Vagina (tissue), 2 donors: ENCODE results near the gene ZNF644. TPM values are rescaled to one million over a fixed set of nuclear protein-coding genes. Genes with fewer than 3 reads are reported as not detected.

Experiments used
- DNase-seq, 2 donors: peaks; one replicate each; pipeline ENCODE4 v3.0.0-alpha.2; 2017; ENCODE audit errors: extremely low spot score in 2 of 2
- H3K27ac ChIP-seq: fragments of 200-600 bp; sonication (generic); one replicate; pipeline ENCODE4 v1.5.1; 2019
- H3K27me3 ChIP-seq: fragments of 200-600 bp; sonication (generic); one replicate; pipeline ENCODE4 v1.5.1; 2019
- H3K36me3 ChIP-seq, 2 donors: fragments of 200-600 bp; sonication (generic); one replicate each; pipeline ENCODE4 v1.5.1; 2017 to 2019
- H3K4me1 ChIP-seq: fragments of 200-600 bp; sonication (generic); one replicate; pipeline ENCODE4 v1.5.1; 2019
- H3K4me3 ChIP-seq, 2 donors: fragments of 200-600 bp; sonication (generic); 1 replicate in 1 of 2; 2 replicates in 1 of 2; pipeline ENCODE4 v1.5.1; 2016 to 2019
- H3K9me3 ChIP-seq: fragments of 200-600 bp; sonication (generic); one replicate; pipeline ENCODE4 v1.5.1; 2019
- POLR2A ChIP-seq, 2 donors: fragments of 450-650 bp; IDR thresholded peaks; one replicate each; pipeline ENCODE4 v1.6.1; 2017; ENCODE audit warnings: antibody characterized with exemption in 2 of 2, mild to moderate bottlenecking in 2 of 2, moderate library complexity in 2 of 2
- POLR2AphosphoS5 ChIP-seq, 2 donors: sonication (generic); formaldehyde crosslinking; IDR thresholded peaks; one replicate each; pipeline ENCODE4 v1.9.0; 2017; ENCODE audit warnings: antibody characterized with exemption in 2 of 2, mild to moderate bottlenecking in 2 of 2, low read depth in 1 of 2; ENCODE audit not compliant: insufficient read depth in 1 of 2
- intact Hi-C: fragments of 100-400 bp; cut with DNase I; formaldehyde crosslinking; loops from one replicate; pipeline ENCODE4 v1.15.1; 2023
- total RNA-seq: library from RNA; depleted of rRNA; stranded (reverse); fragments of >200 nt; gene quantifications from one replicate; pipeline ENCODE4 v1.2.3, GENCODE V29; 2016
- TF ChIP-seq, protein P1 (sequence below), 3 experiments: fragments of 450-650 bp in 2 of 3; fragments of 200-600 bp in 1 of 3; sonication (generic) in 1 of 3; IDR thresholded peaks; one replicate each; pipeline ENCODE4 v1.5.1; 2017 to 2019; ENCODE audit warnings: antibody characterized with exemption in 3 of 3, mild to moderate bottlenecking in 2 of 3, moderate library complexity in 2 of 3

ZNF644 gene
- total RNA-seq, 1 donor from 2014 or later = 57.9 TPM

DNA sequence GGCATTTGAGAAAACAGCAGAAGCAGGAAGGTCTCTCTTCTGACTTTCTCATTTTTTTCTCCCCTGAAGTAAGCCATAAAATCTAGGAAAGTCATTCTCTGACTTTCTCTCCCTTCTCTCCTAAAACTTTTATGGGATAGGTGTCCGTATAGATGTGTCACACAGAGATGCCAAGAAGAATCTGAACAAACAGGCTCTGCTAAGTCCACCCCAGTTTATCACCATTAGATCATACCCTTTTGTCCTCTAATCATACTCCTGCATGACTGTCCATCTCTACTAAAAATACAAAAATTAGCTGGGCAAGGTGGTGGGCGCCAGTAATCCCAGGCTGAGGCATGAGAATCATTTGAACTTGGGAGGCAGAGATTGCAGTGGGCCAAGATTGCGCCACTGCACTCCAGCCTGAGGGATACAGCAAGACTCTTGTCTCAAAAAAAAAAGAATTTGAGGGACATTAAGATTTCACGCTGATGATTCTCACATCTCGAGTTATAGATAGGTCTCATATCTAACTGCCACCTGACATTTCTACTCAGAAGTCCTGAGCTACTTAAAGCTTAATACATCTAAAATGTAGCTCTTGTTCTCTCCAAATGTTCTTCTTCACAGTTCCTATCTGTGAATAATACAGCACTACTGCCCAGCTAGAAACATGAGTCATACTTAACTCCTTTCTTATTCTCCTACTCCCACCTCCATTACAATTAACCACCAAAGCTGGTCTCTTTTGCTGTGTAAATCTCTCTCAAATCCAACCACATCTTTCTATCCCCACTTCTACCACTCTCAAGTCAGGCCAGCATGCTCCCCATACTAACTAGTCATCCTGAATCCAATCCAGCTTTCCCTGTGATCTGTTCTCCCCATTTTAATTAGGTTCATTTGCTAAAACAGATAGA lies 47.7 kb downstream of the ZNF644 start:
- intact Hi-C loops = no loop called here
- H3K4me3 ChIP-seq = no peak overlapping the region
- no peak overlapping the region for H3K27ac ChIP-seq

DNA sequence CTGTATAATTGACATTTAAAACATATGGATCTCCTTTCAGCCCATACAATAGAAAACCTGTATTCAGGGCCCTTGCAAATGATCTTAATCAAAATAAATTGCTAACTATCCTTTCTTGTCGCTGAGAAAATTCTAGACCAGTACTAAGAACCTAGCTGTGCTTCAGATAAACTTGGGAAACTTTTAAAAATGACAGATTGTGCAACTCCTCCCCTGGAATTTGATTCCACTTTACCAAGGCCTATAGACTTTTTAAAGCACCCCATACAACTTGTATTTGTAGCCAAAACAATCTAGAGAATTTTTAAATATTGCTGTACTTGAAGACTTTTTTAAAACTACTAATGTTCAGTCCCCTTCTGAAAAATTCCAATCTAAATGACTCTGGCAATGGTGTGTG lies 51.6 kb downstream of the ZNF644 start:
- Histone ChIP-seq H3K27me3 (no peaks in the 10 kb centered on the region), H3K27ac (no peak overlapping the region), H3K4me3 (no peak overlapping the region), H3K9me3 (no peaks in the 10 kb centered on the region), H3K36me3 (peaks cover 0 to 9% of the 10 kb centered on the region in 2 donors), H3K4me1 (peaks cover 9% of the 10 kb centered on the region)
- intact Hi-C loops = no loop called here
- DNase-seq = no peak
- TF ChIP-seq POLR2AphosphoS5 (IDR thresholded peaks at IDR 0.05; ENCODE audit: insufficient read depth in 1 of 2, low read depth in 1 of 2) (no peak), POLR2A (IDR thresholded peaks at IDR 0.05) (no peak)
- TF ChIP-seq, protein P1, sequence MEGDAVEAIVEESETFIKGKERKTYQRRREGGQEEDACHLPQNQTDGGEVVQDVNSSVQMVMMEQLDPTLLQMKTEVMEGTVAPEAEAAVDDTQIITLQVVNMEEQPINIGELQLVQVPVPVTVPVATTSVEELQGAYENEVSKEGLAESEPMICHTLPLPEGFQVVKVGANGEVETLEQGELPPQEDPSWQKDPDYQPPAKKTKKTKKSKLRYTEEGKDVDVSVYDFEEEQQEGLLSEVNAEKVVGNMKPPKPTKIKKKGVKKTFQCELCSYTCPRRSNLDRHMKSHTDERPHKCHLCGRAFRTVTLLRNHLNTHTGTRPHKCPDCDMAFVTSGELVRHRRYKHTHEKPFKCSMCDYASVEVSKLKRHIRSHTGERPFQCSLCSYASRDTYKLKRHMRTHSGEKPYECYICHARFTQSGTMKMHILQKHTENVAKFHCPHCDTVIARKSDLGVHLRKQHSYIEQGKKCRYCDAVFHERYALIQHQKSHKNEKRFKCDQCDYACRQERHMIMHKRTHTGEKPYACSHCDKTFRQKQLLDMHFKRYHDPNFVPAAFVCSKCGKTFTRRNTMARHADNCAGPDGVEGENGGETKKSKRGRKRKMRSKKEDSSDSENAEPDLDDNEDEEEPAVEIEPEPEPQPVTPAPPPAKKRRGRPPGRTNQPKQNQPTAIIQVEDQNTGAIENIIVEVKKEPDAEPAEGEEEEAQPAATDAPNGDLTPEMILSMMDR (IDR thresholded peaks at IDR 0.05) = no peak

More for the DNA sequence above, 47.7 kb downstream of the ZNF644 start:
- no peaks in the 10 kb centered on the region for H3K27me3 ChIP-seq
- TF ChIP-seq, protein P1 (IDR thresholded peaks at IDR 0.05) = no peak
- no peak for TF ChIP-seq POLR2AphosphoS5 (IDR thresholded peaks at IDR 0.05; ENCODE audit: insufficient read depth in 1 of 2, low read depth in 1 of 2)
- TF ChIP-seq POLR2A (IDR thresholded peaks at IDR 0.05) = no peak
- peaks cover 0 to 9% of the 10 kb centered on the region in 2 donors for H3K36me3 ChIP-seq
- no peaks in the 10 kb centered on the region for H3K9me3 ChIP-seq
- peaks cover 17% of the 10 kb centered on the region for H3K4me1 ChIP-seq
- DNase-seq = no peak

DNA sequence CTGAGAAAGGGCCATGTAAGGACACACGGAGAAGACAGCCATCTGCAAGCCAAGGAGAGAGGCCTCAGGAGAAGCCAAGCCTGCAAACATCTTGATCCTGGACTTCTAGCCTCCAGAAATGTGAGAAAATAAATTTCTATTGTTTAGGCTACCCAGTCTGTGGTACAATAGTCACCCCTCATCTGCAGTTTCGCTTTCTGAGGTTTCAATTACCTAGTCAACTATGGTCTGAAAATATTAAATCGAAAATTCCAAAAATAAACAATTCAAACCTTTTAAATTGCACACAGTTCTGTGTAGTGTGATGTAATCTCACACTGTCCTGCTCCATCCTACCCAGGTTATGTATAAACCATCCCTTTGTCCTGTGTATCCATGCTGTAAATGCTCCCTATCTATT lies 52.6 kb downstream of the ZNF644 start:
- peaks cover 2% of the 10 kb centered on the region for H3K4me1 ChIP-seq
- no peak overlapping the region for H3K27ac ChIP-seq
- H3K9me3 ChIP-seq = no peaks in the 10 kb centered on the region
- intact Hi-C loops = no loop called here
- TF ChIP-seq POLR2A (IDR thresholded peaks at IDR 0.05) (no peak), POLR2AphosphoS5 (IDR thresholded peaks at IDR 0.05; ENCODE audit: insufficient read depth in 1 of 2, low read depth in 1 of 2) (no peak)
- TF ChIP-seq, protein P1 (IDR thresholded peaks at IDR 0.05) = no peak
- H3K27me3 ChIP-seq = no peaks in the 10 kb centered on the region
- no peak for DNase-seq
- peaks cover 0 to 9% of the 10 kb centered on the region in 2 donors for H3K36me3 ChIP-seq
- no peak overlapping the region for H3K4me3 ChIP-seq

DNA sequence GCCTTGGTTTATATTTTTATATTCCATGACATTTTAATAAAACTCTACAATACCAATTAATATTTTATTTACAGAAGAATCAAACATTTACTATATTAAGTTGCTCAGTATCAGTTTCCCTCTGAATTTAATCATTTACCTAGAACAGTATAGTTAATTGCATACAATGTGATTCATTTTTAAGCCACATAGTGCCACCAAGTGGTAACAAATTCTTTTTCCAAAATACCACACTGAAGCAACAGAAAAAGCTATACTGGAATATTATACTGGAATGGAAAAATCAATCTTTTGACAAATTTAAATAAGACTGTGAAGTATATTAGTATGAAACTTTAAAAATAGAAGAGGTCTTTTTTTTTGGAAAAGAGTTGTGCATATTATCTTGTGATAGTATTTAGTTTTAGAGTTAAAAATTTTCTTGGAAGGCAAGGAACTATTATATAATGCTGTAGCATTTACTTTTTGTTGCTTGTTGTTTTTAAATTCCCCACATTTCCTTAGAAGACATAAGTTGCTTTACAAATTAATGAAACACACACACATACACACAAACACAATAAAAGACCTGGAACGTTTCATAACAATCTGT lies 57.3 kb downstream of the ZNF644 start:
- TF ChIP-seq, protein P1 (IDR thresholded peaks at IDR 0.05) = no peak
- TF ChIP-seq POLR2A (IDR thresholded peaks at IDR 0.05) = no peak
- TF ChIP-seq POLR2AphosphoS5 (IDR thresholded peaks at IDR 0.05; ENCODE audit: insufficient read depth in 1 of 2, low read depth in 1 of 2) = no peak
- Histone ChIP-seq H3K4me3 (no peak overlapping the region), H3K27ac (no peak overlapping the region), H3K27me3 (no peaks in the 10 kb centered on the region), H3K9me3 (no peaks in the 10 kb centered on the region), H3K4me1 (no peaks in the 10 kb centered on the region), H3K36me3 (no peaks in the 10 kb centered on the region)
- intact Hi-C loops = no loop called here
- DNase-seq = no peak

DNA sequence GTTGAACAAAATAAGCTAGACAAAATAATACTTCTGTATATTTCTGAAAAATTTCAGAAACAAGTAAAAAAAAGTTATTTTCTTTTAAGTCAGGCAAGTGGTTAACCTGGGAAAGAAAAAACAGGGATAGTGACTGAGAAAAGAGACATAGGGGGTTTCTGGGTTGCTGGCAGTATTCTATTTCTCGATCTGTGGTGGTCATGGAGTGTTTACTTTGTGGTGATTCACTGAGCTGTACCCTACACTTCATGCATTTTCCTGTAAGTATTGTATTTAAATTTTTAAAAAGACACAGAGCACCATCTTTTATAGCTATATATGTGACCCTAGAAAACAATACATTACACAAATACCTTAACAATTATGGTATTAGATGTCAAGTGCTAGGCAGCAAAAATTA lies 58.2 kb downstream of the ZNF644 start:
- TF ChIP-seq POLR2A (IDR thresholded peaks at IDR 0.05) = no peak
- TF ChIP-seq, protein P1 (IDR thresholded peaks at IDR 0.05) = no peak
- TF ChIP-seq POLR2AphosphoS5 (IDR thresholded peaks at IDR 0.05; ENCODE audit: insufficient read depth in 1 of 2, low read depth in 1 of 2) = no peak
- Histone ChIP-seq H3K27ac (no peak overlapping the region), H3K4me3 (no peak overlapping the region), H3K9me3 (no peaks in the 10 kb centered on the region), H3K36me3 (no peaks in the 10 kb centered on the region), H3K4me1 (no peaks in the 10 kb centered on the region), H3K27me3 (no peaks in the 10 kb centered on the region)
- no peak for DNase-seq
- intact Hi-C loops = no loop called here
